Esophagus squamous epithelium (tissue), 4 donors: ENCODE results near the gene IRF2.

Experiments used
- CTCF ChIP-seq, 6 experiments: fragments of 450-650 bp in 4 of 6; fragments of 200-600 bp in 2 of 6; sonication (generic) in 2 of 6; IDR thresholded peaks; one replicate each; pipeline ENCODE4 v1.5.1; 2016 to 2019; ENCODE audit warnings: antibody characterized with exemption in 6 of 6, mild to moderate bottlenecking in 4 of 6, moderate library complexity in 4 of 6
- POLR2A ChIP-seq, 4 donors: fragments of 450-650 bp; IDR thresholded peaks; one replicate each; pipeline ENCODE4 v1.6.1; 2017; ENCODE audit warnings: antibody characterized with exemption in 4 of 4, mild to moderate bottlenecking in 4 of 4, moderate library complexity in 3 of 4

GRCh38 chr4:184383497-184384055 lies 90.8 kb downstream of the IRF2 start:
- TF ChIP-seq CTCF (IDR thresholded peaks at IDR 0.05), result no peak
- TF ChIP-seq POLR2A (IDR thresholded peaks at IDR 0.05), result no peak
